Glomerular endothelial cell (primary cell): ENCODE results near the gene CLEC4A. TPM values are rescaled to one million over a fixed set of nuclear protein-coding genes. Genes with fewer than 3 reads are reported as not detected.

Source experiments
- total RNA-seq: library from RNA; depleted of rRNA; stranded (reverse); fragments of >200 nt; gene quantifications from 2 replicates; pipeline ENCODE4 v1.2.3, GENCODE V29; 2015

The CLEC4A gene
- total RNA-seq, 1 donor from 2014 or later, result not detected

Other genes starting within 250 kb of the CLEC4A start
- gene SLC2A3, start 187.4 kb upstream of the CLEC4A start, total RNA-seq, result 21.3 and 25.8 TPM in 2 replicates
- gene FOXJ2, start 90.9 kb upstream of the CLEC4A start, total RNA-seq, result 10.9 and 11.3 TPM in 2 replicates
- gene C3AR1, start 57.3 kb upstream of the CLEC4A start, total RNA-seq, result 0.44 TPM in 1 of 2 replicates, not detected in the other
- 22.3 and 37.3 TPM in 2 replicates for gene NECAP1, start 41.3 kb upstream of the CLEC4A start, total RNA-seq
- not detected in 2 replicates for gene ZNF705A, start 33.4 kb downstream of the CLEC4A start, total RNA-seq
- gene FAM90A1, start 104.0 kb downstream of the CLEC4A start, total RNA-seq, result 0.06 TPM in 1 of 2 replicates, not detected in the other